Cardiac muscle cell (in vitro differentiated cells and primary cell): Measurements from ENCODE around the gene CAPN2. TPM values are rescaled to one million over a fixed set of nuclear protein-coding genes. Genes with fewer than 3 reads are reported as not detected.

Experiments used
- DNase-seq, 2 donors: peaks; one replicate each; pipeline versions ENCODE4 v3.0.0 to v3.0.0-alpha.2; 2010 to 2017; ENCODE audit warnings: low read depth in 1 of 2, low spot score in 1 of 2
- H3K27ac ChIP-seq: fragments of 200-600 bp; sonication (generic); 2 replicates; pipeline ENCODE4 v1.5.1; 2016
- H3K27me3 ChIP-seq: fragments of 200-600 bp; sonication (generic); 2 replicates; pipeline ENCODE4 v1.6.0; 2016; ENCODE audit warnings: control low read depth
- H3K36me3 ChIP-seq: fragments of 200-600 bp; sonication (generic); 2 replicates; pipeline ENCODE4 v1.5.1; 2016; ENCODE audit warnings: control low read depth
- H3K4me1 ChIP-seq: fragments of 200-600 bp; sonication (generic); 2 replicates; pipeline ENCODE4 v1.8.1; 2017; ENCODE audit warnings: low read depth, mild to moderate bottlenecking, mixed run types
- H3K4me3 ChIP-seq: fragments of 200-600 bp; sonication (generic); 2 replicates; pipeline ENCODE4 v1.5.1; 2016; ENCODE audit warnings: mild to moderate bottlenecking
- H3K9me3 ChIP-seq: fragments of 200-600 bp; sonication (generic); 2 replicates; pipeline ENCODE4 v1.5.1; 2017; ENCODE audit warnings: low read depth, mild to moderate bottlenecking, control low read depth
- polyA plus RNA-seq: library from polyadenylated mRNA; unstranded; fragments of >200 nt; fragmentation: Nextera tagmentation; extraction: Ambion mirVana; gene quantifications from 2 replicates; pipeline ENCODE4 v1.2.1, GENCODE V29; 2016
- total RNA-seq: library from RNA; depleted of rRNA; stranded (reverse); fragments of >200 nt; gene quantifications from 2 replicates; pipeline ENCODE4 v1.2.3, GENCODE V29; 2016
- TF ChIP-seq, protein P1 (sequence below): IDR thresholded peaks from 2 replicates; pipeline ENCODE4 v1.5.1; 2012; ENCODE audit warnings: low read depth, mild to moderate bottlenecking, low read length

Gene CAPN2
- total and polyA plus RNA-seq, 2 experiments from 2014 or later = 65.5 to 110 TPM

DNA sequence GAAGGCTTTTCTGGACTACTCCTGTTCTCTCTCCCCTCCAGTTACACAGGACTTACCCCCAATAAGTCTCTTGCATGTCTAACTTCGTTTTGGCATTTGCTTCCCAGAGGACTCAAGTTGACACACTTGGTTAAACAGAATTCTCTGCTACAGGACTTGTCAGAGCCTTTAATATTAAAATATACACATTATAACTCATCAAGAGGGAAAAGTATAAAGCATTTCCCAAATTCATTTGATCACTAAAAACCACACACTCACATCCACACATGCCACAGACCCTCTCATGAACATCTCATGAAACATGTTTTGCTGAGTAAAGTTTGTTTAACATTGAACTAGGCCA lies 8.7 kb upstream of the CAPN2 start:
- Histone ChIP-seq H3K27ac (no peak overlapping the region), H3K27me3 (no peaks in the 10 kb centered on the region), H3K4me3 (no peak overlapping the region), H3K9me3 (no peaks in the 10 kb centered on the region), H3K4me1 (peaks cover 30% of the 10 kb centered on the region), H3K36me3 (no peaks in the 10 kb centered on the region)
- TF ChIP-seq, protein P1, sequence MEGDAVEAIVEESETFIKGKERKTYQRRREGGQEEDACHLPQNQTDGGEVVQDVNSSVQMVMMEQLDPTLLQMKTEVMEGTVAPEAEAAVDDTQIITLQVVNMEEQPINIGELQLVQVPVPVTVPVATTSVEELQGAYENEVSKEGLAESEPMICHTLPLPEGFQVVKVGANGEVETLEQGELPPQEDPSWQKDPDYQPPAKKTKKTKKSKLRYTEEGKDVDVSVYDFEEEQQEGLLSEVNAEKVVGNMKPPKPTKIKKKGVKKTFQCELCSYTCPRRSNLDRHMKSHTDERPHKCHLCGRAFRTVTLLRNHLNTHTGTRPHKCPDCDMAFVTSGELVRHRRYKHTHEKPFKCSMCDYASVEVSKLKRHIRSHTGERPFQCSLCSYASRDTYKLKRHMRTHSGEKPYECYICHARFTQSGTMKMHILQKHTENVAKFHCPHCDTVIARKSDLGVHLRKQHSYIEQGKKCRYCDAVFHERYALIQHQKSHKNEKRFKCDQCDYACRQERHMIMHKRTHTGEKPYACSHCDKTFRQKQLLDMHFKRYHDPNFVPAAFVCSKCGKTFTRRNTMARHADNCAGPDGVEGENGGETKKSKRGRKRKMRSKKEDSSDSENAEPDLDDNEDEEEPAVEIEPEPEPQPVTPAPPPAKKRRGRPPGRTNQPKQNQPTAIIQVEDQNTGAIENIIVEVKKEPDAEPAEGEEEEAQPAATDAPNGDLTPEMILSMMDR = no peak
- no peak for DNase-seq

DNA sequence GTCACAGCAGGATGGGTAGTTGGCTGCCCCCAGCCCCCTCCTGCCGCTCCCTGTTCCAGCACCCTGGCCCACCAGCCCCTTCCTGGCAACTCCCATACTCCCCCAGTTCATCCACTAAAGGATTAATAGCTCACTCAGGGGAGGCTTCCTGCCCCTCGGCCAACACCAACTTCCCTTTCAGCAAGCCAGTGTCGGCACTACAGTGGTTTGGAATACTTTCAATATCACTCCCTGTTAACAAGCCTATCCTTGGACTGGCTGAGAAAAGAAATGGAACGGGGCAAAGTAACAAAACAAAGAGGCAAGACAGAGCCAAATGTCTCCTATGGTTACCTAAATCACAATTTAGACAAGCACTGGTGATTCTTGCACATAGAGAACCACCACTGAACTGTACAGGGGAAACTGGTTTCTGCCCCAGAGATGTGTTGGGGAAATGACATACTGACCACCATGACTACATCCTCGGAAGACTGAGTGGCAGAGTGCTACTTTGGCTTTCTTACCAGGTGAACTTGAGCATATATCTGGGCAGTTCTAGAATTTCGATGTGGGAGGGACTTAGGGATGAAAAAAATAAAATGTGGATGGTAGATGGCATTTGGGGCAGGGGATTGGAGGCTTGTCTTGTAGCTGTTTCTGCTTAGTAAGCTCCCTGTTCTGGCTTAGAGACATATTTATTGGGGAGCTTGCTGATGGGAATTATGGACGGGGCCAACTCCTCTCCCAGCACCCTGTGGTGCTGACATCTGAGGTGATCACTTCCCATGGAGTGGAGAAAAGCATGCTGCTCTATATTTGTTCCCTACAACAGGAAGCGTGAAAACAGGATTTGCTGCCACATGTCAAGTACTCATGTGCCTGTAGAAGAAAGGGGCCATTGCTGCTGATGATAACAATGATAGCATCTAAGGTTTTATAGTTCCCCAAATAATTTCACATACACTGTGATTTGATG lies 7.1 kb upstream of the CAPN2 start:
- peak overlapping the region; percentile 17 for H3K27ac ChIP-seq
- peak; percentile 74 to 87 for DNase-seq
- H3K27me3 ChIP-seq = no peaks in the 10 kb centered on the region
- H3K4me3 ChIP-seq = no peak overlapping the region
- no peaks in the 10 kb centered on the region for H3K9me3 ChIP-seq
- TF ChIP-seq, protein P1 = no peak
- no peaks in the 10 kb centered on the region for H3K36me3 ChIP-seq
- H3K4me1 ChIP-seq = peaks cover 30% of the 10 kb centered on the region

DNA sequence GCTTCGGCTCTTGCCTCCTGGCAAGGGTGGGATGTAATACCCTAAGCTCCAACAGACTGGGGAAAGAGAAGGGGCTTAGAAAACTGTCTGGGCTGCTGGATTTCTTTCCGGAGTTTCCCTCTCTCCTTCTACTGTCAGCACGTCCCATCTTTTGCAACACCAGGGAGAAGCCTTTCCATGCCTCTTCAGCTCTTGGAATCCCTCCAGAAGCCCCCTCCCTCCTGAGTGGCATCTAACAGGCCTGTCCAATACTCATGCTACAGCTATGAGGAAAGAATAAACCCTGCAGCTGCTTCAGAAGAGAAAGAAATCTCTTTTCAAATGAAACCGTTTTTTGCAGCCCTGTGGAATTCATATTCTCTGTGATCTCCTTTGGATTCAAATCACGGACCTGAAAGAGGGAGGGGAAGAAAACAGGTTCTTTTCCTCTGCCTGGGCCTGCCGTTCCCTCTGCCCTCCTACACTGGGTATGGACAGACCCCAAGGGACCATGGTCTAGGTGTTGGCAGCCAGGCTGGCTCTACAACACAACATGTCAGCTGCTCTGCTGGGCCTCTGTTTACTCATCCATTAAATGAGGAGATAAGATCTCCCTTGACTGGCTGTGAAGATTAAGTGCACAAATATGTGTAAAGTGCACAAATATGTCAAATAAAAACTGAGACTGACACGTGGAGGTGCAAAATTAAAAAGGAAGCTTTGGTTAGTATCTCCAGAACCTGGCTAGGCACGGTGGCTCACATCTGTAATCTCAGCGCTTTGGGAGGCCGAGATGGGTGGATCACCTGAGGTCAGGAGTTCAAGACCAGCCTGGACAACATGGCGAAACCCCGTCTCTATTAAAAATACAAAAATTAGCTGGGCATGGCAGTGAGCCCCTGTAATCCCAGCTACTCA lies 6.0 kb upstream of the CAPN2 start:
- peak; percentile 88 to 96 for DNase-seq
- TF ChIP-seq, protein P1 = no peak
- Histone ChIP-seq H3K9me3 (no peaks in the 10 kb centered on the region), H3K27ac (no peak overlapping the region), H3K4me3 (no peak overlapping the region), H3K27me3 (no peaks in the 10 kb centered on the region), H3K4me1 (peaks cover 27% of the 10 kb centered on the region), H3K36me3 (no peaks in the 10 kb centered on the region)

DNA sequence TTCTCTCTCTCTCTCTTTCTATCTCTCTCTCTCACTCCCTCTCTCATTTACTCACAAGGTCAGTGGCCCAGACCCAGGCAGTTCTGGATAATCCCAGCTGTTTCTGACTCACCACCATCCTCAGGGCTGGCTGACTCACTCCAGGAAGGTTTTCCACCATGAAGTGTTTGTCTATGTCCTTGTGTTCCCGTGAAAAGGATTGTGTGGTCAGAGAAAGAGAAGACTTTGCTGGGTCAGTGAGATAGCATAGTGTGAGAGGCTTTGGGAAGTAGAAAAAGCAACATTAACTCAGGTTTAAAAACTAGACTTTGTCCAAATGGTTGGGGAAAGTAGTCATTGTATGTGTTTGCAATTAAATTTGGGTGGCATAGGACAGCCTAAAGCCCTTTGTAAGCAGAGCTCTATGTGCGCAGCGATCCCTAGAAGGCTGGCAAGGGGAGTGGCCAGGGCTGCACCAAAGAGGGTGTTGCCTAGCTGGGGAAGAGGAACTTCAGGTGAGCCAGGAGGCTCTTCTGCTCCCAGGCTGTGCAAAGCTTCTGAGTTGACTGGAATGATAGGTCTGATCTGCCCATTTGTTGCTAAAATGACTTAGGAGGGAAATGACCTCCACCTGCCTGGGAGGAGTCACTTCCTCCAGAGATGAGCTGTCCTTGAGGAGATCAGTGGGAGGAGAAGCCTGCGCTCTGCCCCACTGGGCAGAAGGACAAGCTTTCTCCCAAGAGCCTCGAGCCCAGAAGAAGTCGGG lies 4.9 kb upstream of the CAPN2 start:
- no peaks in the 10 kb centered on the region for H3K36me3 ChIP-seq
- H3K4me3 ChIP-seq = no peak overlapping the region
- no peak overlapping the region for H3K27ac ChIP-seq
- TF ChIP-seq, protein P1 = no peak
- no peaks in the 10 kb centered on the region for H3K9me3 ChIP-seq
- DNase-seq = peak in 1 of 2 donors; percentile 97
- H3K27me3 ChIP-seq = no peaks in the 10 kb centered on the region
- H3K4me1 ChIP-seq = peaks cover 25% of the 10 kb centered on the region

DNA sequence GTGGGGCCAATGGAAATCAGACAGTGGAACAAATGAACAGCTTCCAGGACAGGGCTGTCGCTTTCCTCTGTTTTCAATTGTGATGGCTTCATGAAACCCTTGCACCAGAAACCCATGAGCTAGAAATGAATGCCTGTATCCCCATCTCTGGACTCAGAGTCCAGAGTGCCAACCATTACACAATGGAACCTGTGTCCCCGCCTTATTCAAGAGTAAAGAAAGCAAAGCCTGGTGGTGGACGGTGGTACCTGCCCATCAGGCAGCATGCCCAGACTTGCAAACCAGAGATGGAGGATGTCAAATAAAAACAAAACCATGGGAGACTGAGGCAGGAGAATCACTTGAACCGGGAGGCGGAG lies 4.4 kb upstream of the CAPN2 start:
- no peak overlapping the region for H3K4me3 ChIP-seq
- peaks cover 25% of the 10 kb centered on the region for H3K4me1 ChIP-seq
- no peak for DNase-seq
- no peak overlapping the region for H3K27ac ChIP-seq
- no peaks in the 10 kb centered on the region for H3K27me3 ChIP-seq
- H3K36me3 ChIP-seq = no peaks in the 10 kb centered on the region
- H3K9me3 ChIP-seq = no peaks in the 10 kb centered on the region
- TF ChIP-seq, protein P1 = peak; percentile 17
